Stimulated activated CD8-positive, alpha-beta memory T cell treated with anti-CD3 and anti-CD28 coated beads, Interleukin-2, amount 100 ng/mL, for 48 hours (primary cell): ENCODE results near the gene CYP2A13.
"Not testable (repeated sequence)": the region's sequence is repeated elsewhere in the genome, so short reads cannot be mapped to it uniquely, and the experiment has no call there.

Source experiments
- DNase-seq, 2 donors: peaks; one replicate each; pipeline ENCODE4 v3.0.0-alpha.2; 2020; ENCODE audit warnings: low read depth in 2 of 2

CYP2A13 gene

GRCh38 chr19:41120929-41121911 lies 33.0 kb downstream of the CYP2A13 start:
- DNase-seq: peak; percentile 7 to 22

GRCh38 chr19:41122846-41123245 lies 34.6 kb downstream of the CYP2A13 start:
- not testable (repeated sequence) for DNase-seq

- no peak for DNase-seq
Measured at GRCh38 chr19:41123716-41124294, 35.6 kb downstream of the CYP2A13 start.

- not testable (repeated sequence) for DNase-seq
Measured at GRCh38 chr19:41126765-41127203, 38.5 kb downstream of the CYP2A13 start.

GRCh38 chr19:41127362-41127761 lies 39.1 kb downstream of the CYP2A13 start:
- DNase-seq: not testable (repeated sequence)

GRCh38 chr19:41127801-41128300 lies 39.6 kb downstream of the CYP2A13 start:
- DNase-seq: peak; percentile 42 to 65

GRCh38 chr19:41128692-41129091 lies 40.4 kb downstream of the CYP2A13 start:
- DNase-seq: no peak

GRCh38 chr19:41131186-41131585 lies 42.9 kb downstream of the CYP2A13 start:
- DNase-seq: no peak

GRCh38 chr19:41133260-41133659 lies 45.0 kb downstream of the CYP2A13 start:
- no peak for DNase-seq

GRCh38 chr19:41134616-41135015 lies 46.4 kb downstream of the CYP2A13 start:
- DNase-seq: no peak

- not testable (repeated sequence) for DNase-seq
Measured at GRCh38 chr19:41135390-41136384, 47.4 kb downstream of the CYP2A13 start.

- no peak for DNase-seq
Measured at GRCh38 chr19:41136636-41137455, 48.6 kb downstream of the CYP2A13 start.

GRCh38 chr19:41144403-41144802 lies 56.2 kb downstream of the CYP2A13 start:
- DNase-seq: peak; percentile 68 to 75
